ENCODE data around the gene SLX4IP. TPM values are rescaled to one million over a fixed set of nuclear protein-coding genes. Genes with fewer than 3 reads are reported as not detected.
"Not testable (repeated sequence)": the region's sequence is repeated elsewhere in the genome, so short reads cannot be mapped to it uniquely, and the experiment has no call there.

SLX4IP gene
- total and polyA plus RNA-seq, 12 donors = 2.8 to 8.2 (median 4.8) TPM

GRCh38 chr20:10611357-10611756 is 176.3 kb downstream of the SLX4IP start:
- Histone ChIP-seq H3K27me3 (no peaks in the 10 kb centered on the region), H3K4me3 (no peak overlapping the region), H3K27ac (no peak overlapping the region), H3K4me1 (replicated peaks in 1 of 2) (no peaks in the 10 kb centered on the region), H3K36me3 (replicated peaks in 1 of 2) (no peaks in the 10 kb centered on the region), H3K9me3 (replicated peaks in 1 of 3) (no peaks in the 10 kb centered on the region)
- WGBS, 4 donors = 85 to 100% (median 90%) methylated on average over 1 of the region's 1 CpG; no CpG with 5 or more reads in 1 of the 4 donors
- TF ChIP-seq POLR2A (IDR thresholded peaks at IDR 0.05) = no peak
- TF ChIP-seq CTCF (IDR thresholded peaks at IDR 0.05) = peak in 3 of 6 experiments; percentile 18 to 40 (median 37)
- DNase-seq = peak in 3 of 7 donors; percentile 32 to 69 (median 37)
- intact Hi-C loops (cut with DNase I) = no loop called here

GRCh38 chr20:10613426-10613825 is 178.3 kb downstream of the SLX4IP start:
- intact Hi-C loops (cut with DNase I); DNase-seq; H3K27me3 ChIP-seq; H3K36me3 ChIP-seq (replicated peaks in 1 of 2); H3K4me3 ChIP-seq; H3K27ac ChIP-seq; H3K4me1 ChIP-seq (replicated peaks in 1 of 2); H3K9me3 ChIP-seq (replicated peaks in 1 of 3): not testable (repeated sequence)
- WGBS, 4 donors = 85 to 99% (median 92%) methylated on average over 5 of the region's 5 CpGs

GRCh38 chr20:10613911-10614310 is 178.8 kb downstream of the SLX4IP start:
- Histone ChIP-seq H3K27me3 (no peaks in the 10 kb centered on the region), H3K27ac (no peak overlapping the region), H3K36me3 (replicated peaks in 1 of 2) (no peaks in the 10 kb centered on the region), H3K4me1 (replicated peaks in 1 of 2) (no peaks in the 10 kb centered on the region), H3K9me3 (replicated peaks in 1 of 3) (no peaks in the 10 kb centered on the region), H3K4me3 (no peak overlapping the region)
- TF ChIP-seq CTCF (IDR thresholded peaks at IDR 0.05) (no peak), POLR2A (IDR thresholded peaks at IDR 0.05) (no peak)
- intact Hi-C loops (cut with DNase I) = no loop called here
- 93 to 98% (median 97%) methylated on average over 18 of the region's 18 CpGs for WGBS, 4 donors
- no peak for DNase-seq

GRCh38 chr20:10616212-10616611 is 181.1 kb downstream of the SLX4IP start:
- WGBS, 4 donors = 95 to 98% (median 98%) methylated on average over 3 of the region's 3 CpGs
- Histone ChIP-seq H3K36me3 (replicated peaks in 1 of 2) (no peaks in the 10 kb centered on the region), H3K4me1 (replicated peaks in 1 of 2) (no peaks in the 10 kb centered on the region), H3K9me3 (replicated peaks in 1 of 3) (no peaks in the 10 kb centered on the region), H3K27ac (no peak overlapping the region), H3K4me3 (no peak overlapping the region), H3K27me3 (no peaks in the 10 kb centered on the region)
- DNase-seq = no peak
- intact Hi-C loops (cut with DNase I) = no loop called here
- no peak for TF ChIP-seq CTCF (IDR thresholded peaks at IDR 0.05)
- TF ChIP-seq POLR2A (IDR thresholded peaks at IDR 0.05) = no peak

GRCh38 chr20:10617549-10618133 is 182.5 kb downstream of the SLX4IP start:
- H3K4me3 ChIP-seq; intact Hi-C loops (cut with DNase I): not testable (repeated sequence)

More at GRCh38 chr20:10617549-10618133, 182.5 kb downstream of the SLX4IP start:
- not testable (repeated sequence) for H3K36me3 ChIP-seq (replicated peaks in 1 of 2); H3K27me3 ChIP-seq; H3K27ac ChIP-seq; H3K9me3 ChIP-seq (replicated peaks in 1 of 3); DNase-seq; H3K4me1 ChIP-seq (replicated peaks in 1 of 2)
- WGBS, 4 donors = 93 to 97% (median 95%) methylated on average over 4 of the region's 4 CpGs

All from adrenal gland (tissue), 12 donors.